C1 segment of cervical spinal cord (tissue), 14 donors: ENCODE data around the gene GFI1B.
"Not testable (repeated sequence)": the region's sequence is repeated elsewhere in the genome, so short reads cannot be mapped to it uniquely, and the experiment has no call there.

ENCODE experiments used
- DNase-seq, 14 donors: peaks; one replicate each; lab custom pipeline; 2025; lab: John Stamatoyannopoulos, UW

Gene GFI1B

GRCh38 chr9:132990781-132991180, 12.3 kb downstream of the GFI1B start:
- DNase-seq: no peak

- no peak for DNase-seq
Observed at GRCh38 chr9:132991351-132992300, 13.1 kb downstream of the GFI1B start.

GRCh38 chr9:132993511-132993939, 15.0 kb downstream of the GFI1B start:
- no peak for DNase-seq

GRCh38 chr9:132994410-132995120, 16.1 kb downstream of the GFI1B start:
- DNase-seq: no peak

GRCh38 chr9:132995121-132995420, 16.6 kb downstream of the GFI1B start:
- no peak for DNase-seq

GRCh38 chr9:132995879-132996278, 17.4 kb downstream of the GFI1B start:
- no peak for DNase-seq

GRCh38 chr9:132996526-132996925, 18.0 kb downstream of the GFI1B start:
- DNase-seq: no peak

- no peak for DNase-seq
Observed at GRCh38 chr9:132997591-132997990, 19.1 kb downstream of the GFI1B start.

GRCh38 chr9:132998221-132998620, 19.7 kb downstream of the GFI1B start:
- not testable (repeated sequence) for DNase-seq

GRCh38 chr9:132998831-132999635, 20.5 kb downstream of the GFI1B start:
- DNase-seq: no peak

- DNase-seq: no peak
Observed at GRCh38 chr9:133002147-133003070, 23.9 kb downstream of the GFI1B start.

- no peak for DNase-seq
Observed at GRCh38 chr9:133003071-133003461, 24.6 kb downstream of the GFI1B start.

GRCh38 chr9:133003671-133004090, 25.2 kb downstream of the GFI1B start:
- no peak for DNase-seq

GRCh38 chr9:133004091-133004998, 25.9 kb downstream of the GFI1B start:
- DNase-seq: peak in 3 of 14 donors; percentile 14 to 27 (median 19)

GRCh38 chr9:133004999-133005760, 26.7 kb downstream of the GFI1B start:
- no peak for DNase-seq

- DNase-seq: no peak
Observed at GRCh38 chr9:133005957-133006356, 27.5 kb downstream of the GFI1B start.

- DNase-seq: no peak
Observed at GRCh38 chr9:133006731-133007352, 28.3 kb downstream of the GFI1B start.

- DNase-seq: no peak
Observed at GRCh38 chr9:133008406-133008805, 29.9 kb downstream of the GFI1B start.

- no peak for DNase-seq
Observed at GRCh38 chr9:133008824-133009223, 30.3 kb downstream of the GFI1B start.
